IMR-90 (cell line): ENCODE results near the gene OBP2A. TPM values are rescaled to one million over a fixed set of nuclear protein-coding genes. Genes with fewer than 3 reads are reported as not detected.

Source experiments
- ATAC-seq: fragments of 200-7000 bp; cut with Tn5 transposase; 2 replicates; pipeline ENCODE4 v1.9.1; 2020; ENCODE audit warnings: low read depth, mild to moderate bottlenecking, moderate library complexity
- BruUV-seq: library from RNA; stranded (reverse); fragments of 400-500 nt; replicated peaks from 2 replicates; lab custom pipeline; 2021; lab: Mats Ljungman, UMichigan
- CTCF ChIA-PET: fragments of 300-600 bp; formaldehyde crosslinking; extraction: SDS; loops from one replicate; lab custom pipeline; 2021; ENCODE audit warnings: antibody characterized with exemption; lab: Yijun Ruan, JAX
- POLR2A ChIA-PET: fragments of 300-600 bp; sonication (Branson Sonifier 250); formaldehyde crosslinking; loops from one replicate; lab custom pipeline; 2022; ENCODE audit warnings: antibody characterized with exemption; ENCODE audit not compliant: unreplicated experiment; lab: Charles Lee
- DNase-seq: peaks from one replicate; pipeline ENCODE4 v3.0.0; 2013
- H2AFZ ChIP-seq: replicated peaks from 2 replicates; pipeline ENCODE3; 2013; ENCODE audit warnings: low read length, mild to moderate bottlenecking; ENCODE audit not compliant: poor library complexity
- H2AK5ac ChIP-seq: 2 replicates; pipeline ENCODE4 v1.6.1; 2013; ENCODE audit warnings: low read depth, low read length, inconsistent platforms
- H2AK9ac ChIP-seq: replicated peaks from 2 replicates; pipeline ENCODE3; 2013; ENCODE audit warnings: mild to moderate bottlenecking, low read depth, low read length, moderate library complexity; ENCODE audit not compliant: poor library complexity
- H2BK120ac ChIP-seq: 2 replicates; pipeline ENCODE4 v1.6.1; 2013; ENCODE audit warnings: low read depth, low read length, inconsistent platforms
- H2BK15ac ChIP-seq: 3 replicates; pipeline ENCODE4 v1.6.1; 2013; ENCODE audit warnings: low read depth, low read length, inconsistent platforms
- H2BK20ac ChIP-seq: 2 replicates; pipeline ENCODE4 v1.6.1; 2013; ENCODE audit warnings: low read depth, mild to moderate bottlenecking, inconsistent platforms, low read length, moderate library complexity
- H2BK5ac ChIP-seq: 2 replicates; pipeline ENCODE4 v1.6.1; 2013; ENCODE audit warnings: mild to moderate bottlenecking, low read depth, low read length, inconsistent platforms; ENCODE audit not compliant: poor library complexity, severe bottlenecking
- H3K14ac ChIP-seq: replicated peaks from 2 replicates; pipeline ENCODE4 v1.6.1; 2013; ENCODE audit warnings: low read depth, low read length, inconsistent platforms
- H3K18ac ChIP-seq: 2 replicates; pipeline ENCODE4 v1.6.1; 2013; ENCODE audit warnings: low read depth, low read length, control low read depth
- H3K23ac ChIP-seq: 2 replicates; pipeline ENCODE4 v1.6.1; 2013; ENCODE audit warnings: low read depth, low read length, inconsistent platforms
- H3K27ac ChIP-seq: 2 replicates; pipeline ENCODE4 v1.5.1; 2013; ENCODE audit warnings: mild to moderate bottlenecking, control low read depth, low read length; ENCODE audit not compliant: insufficient read depth
- H3K27me3 ChIP-seq: 2 replicates; pipeline ENCODE4 v1.6.1; 2013; ENCODE audit warnings: low read length; ENCODE audit not compliant: control insufficient read depth, insufficient read depth
- H3K36me3 ChIP-seq: 2 replicates; pipeline ENCODE4 v1.6.1; 2013; ENCODE audit warnings: low read length, mixed read lengths; ENCODE audit not compliant: control insufficient read depth, insufficient read depth
- H3K4ac ChIP-seq: 2 replicates; pipeline ENCODE4 v1.6.1; 2013; ENCODE audit warnings: low read depth, low read length, inconsistent platforms
- H3K4me1 ChIP-seq: 2 replicates; pipeline ENCODE4 v1.6.1; 2013; ENCODE audit warnings: low read length, mixed read lengths; ENCODE audit not compliant: control insufficient read depth, insufficient read depth
- H3K4me2 ChIP-seq: 2 replicates; pipeline ENCODE4 v1.6.1; 2013; ENCODE audit warnings: low read depth, mild to moderate bottlenecking, control low read depth, low read length, moderate library complexity
- H3K4me3 ChIP-seq: 2 replicates; pipeline ENCODE4 v1.5.1; 2013; ENCODE audit warnings: low read depth, mild to moderate bottlenecking, control low read depth, low read length, moderate library complexity; ENCODE audit not compliant: insufficient read depth
- H3K56ac ChIP-seq: 2 replicates; pipeline ENCODE4 v1.6.1; 2013; ENCODE audit warnings: low read length, inconsistent platforms; ENCODE audit not compliant: insufficient read depth; ENCODE audit errors: extremely low read depth
- H3K79me1 ChIP-seq, 2 experiments: 2 replicates each; pipeline ENCODE4 v1.6.1; 2013; ENCODE audit warnings: low read length in 2 of 2, inconsistent platforms in 1 of 2, low read depth in 1 of 2
- H3K9ac ChIP-seq: 2 replicates; pipeline ENCODE4 v1.6.1; 2013; ENCODE audit warnings: low read depth, low read length, control low read depth
- H3K9me1 ChIP-seq: 2 replicates; pipeline ENCODE4 v1.6.1; 2013; ENCODE audit warnings: low read length, inconsistent platforms; ENCODE audit not compliant: insufficient read depth
- H3K9me3 ChIP-seq: 2 replicates; pipeline ENCODE4 v1.6.1; 2013; ENCODE audit warnings: low read length; ENCODE audit not compliant: control insufficient read depth, insufficient read depth
- H4K20me1 ChIP-seq: 2 replicates; pipeline ENCODE4 v1.6.1; 2013; ENCODE audit warnings: low read length, inconsistent platforms; ENCODE audit not compliant: insufficient read depth
- H4K5ac ChIP-seq: 2 replicates; pipeline ENCODE4 v1.6.1; 2013; ENCODE audit warnings: mild to moderate bottlenecking, low read depth, low read length, control low read depth
- H4K8ac ChIP-seq, 2 experiments: 2 replicates each; pipeline ENCODE4 v1.6.1; 2013; ENCODE audit warnings: low read depth in 2 of 2, low read length in 2 of 2, control low read depth in 1 of 2, inconsistent platforms in 1 of 2
- H4K91ac ChIP-seq: 2 replicates; pipeline ENCODE4 v1.6.1; 2013; ENCODE audit warnings: low read depth, low read length, inconsistent platforms; ENCODE audit not compliant: insufficient read depth
- BHLHE40 ChIP-seq: fragments of 150-350 bp; IDR thresholded peaks from 2 replicates; pipeline ENCODE4 v1.6.1; 2016; ENCODE audit warnings: mild to moderate bottlenecking, low read depth, low read length
- CEBPB ChIP-seq: IDR thresholded peaks from 2 replicates; pipeline ENCODE4 v1.6.1; 2012; ENCODE audit warnings: low read depth, low read length, improper control_type of control experiment
- CHD1 ChIP-seq: IDR thresholded peaks from 2 replicates; pipeline ENCODE4 v1.6.1; 2012; ENCODE audit warnings: low read depth, low read length, improper control_type of control experiment
- FOS ChIP-seq: fragments of 150-350 bp; IDR thresholded peaks from 2 replicates; pipeline ENCODE4 v1.6.1; 2016; ENCODE audit warnings: low read depth, low read length
- MAZ ChIP-seq: IDR thresholded peaks from 2 replicates; pipeline ENCODE4 v1.6.1; 2012; ENCODE audit warnings: low read depth, mild to moderate bottlenecking, low read length, improper control_type of control experiment, moderate library complexity, borderline replicate concordance
- MXI1 ChIP-seq: IDR thresholded peaks from 2 replicates; pipeline ENCODE4 v1.6.1; 2012; ENCODE audit warnings: low read depth, mild to moderate bottlenecking, low read length, moderate library complexity, borderline replicate concordance
- NFE2L2 ChIP-seq: fragments of 150-350 bp; IDR thresholded peaks from 2 replicates; pipeline ENCODE4 v1.6.1; 2016; ENCODE audit warnings: low read depth, mild to moderate bottlenecking, low read length
- POLR2A ChIP-seq: IDR thresholded peaks from 2 replicates; pipeline ENCODE4 v1.6.1; 2012; ENCODE audit warnings: mild to moderate bottlenecking, low read depth, low read length
- RAD21 ChIP-seq: IDR thresholded peaks from 2 replicates; pipeline ENCODE4 v1.6.1; 2012; ENCODE audit warnings: low read length, improper control_type of control experiment
- RCOR1 ChIP-seq: IDR thresholded peaks from 2 replicates; pipeline ENCODE4 v1.6.1; 2012; ENCODE audit warnings: mild to moderate bottlenecking, low read length, improper control_type of control experiment; ENCODE audit not compliant: insufficient replicate concordance
- RFX5 ChIP-seq: IDR thresholded peaks from 2 replicates; pipeline ENCODE4 v1.8.0; 2012; ENCODE audit warnings: low read depth, mild to moderate bottlenecking, low read length, moderate library complexity
- SMC3 ChIP-seq: fragments of 150-350 bp; IDR thresholded peaks from 2 replicates; pipeline ENCODE4 v1.6.1; 2016; ENCODE audit warnings: low read depth, mild to moderate bottlenecking, antibody characterized with exemption, low read length, moderate library complexity
- USF2 ChIP-seq: fragments of 150-350 bp; IDR thresholded peaks from 2 replicates; pipeline ENCODE4 v1.6.1; 2017; ENCODE audit warnings: mild to moderate bottlenecking, antibody characterized with exemption, low read length, low read depth
- WGBS, 2 experiments: methylation state at CpG; one replicate each; pipeline versions ENCODE4 v1.1.5 to v1.1.7; 2013; ENCODE audit warnings: missing lambda C conversion rate in 2 of 2; ENCODE audit not compliant: insufficient read length in 1 of 2; ENCODE audit errors: extremely low coverage in 2 of 2; 5-methylcytosine and 5-hydroxymethylcytosine counted together
- dilution Hi-C: fragments of 300-500 bp; cut with HindIII; formaldehyde crosslinking; loops from one replicate; pipeline ENCODE4 v1.14.3; 2018; ENCODE audit warnings: low sequenced_read_pairs; ENCODE audit not compliant: unreplicated experiment
- in situ Hi-C: fragments of 300-500 bp; cut with MboI; formaldehyde crosslinking; loops from 3 replicates; pipeline ENCODE4 v1.14.3; 2019; ENCODE audit warnings: low sequenced_read_pairs, inconsistent platforms, mixed read lengths
- intact Hi-C: fragments of 100-400 bp; cut with micrococcal nuclease; formaldehyde crosslinking; loops from 2 replicates; pipeline ENCODE4 v1.10.0; 2022
- polyA plus RNA-seq, 3 experiments: library from polyadenylated mRNA; depleted of rRNA; stranded (reverse); fragments of >200 nt; gene quantifications; 2 replicates each; pipeline ENCODE4 v1.2.3, GENCODE V29; 2012; ENCODE audit warnings: low replicate concordance in 1 of 3
- total RNA-seq: library from RNA; depleted of rRNA; stranded (reverse); fragments of >200 nt; gene quantifications from 2 replicates; pipeline ENCODE4 v1.2.3, GENCODE V29; 2012
- TF ChIP-seq, protein P1 (sequence below): fragments of 150-350 bp; IDR thresholded peaks from 2 replicates; pipeline ENCODE4 v1.6.1; 2016; ENCODE audit warnings: low read depth, mild to moderate bottlenecking, low read length, moderate library complexity, borderline replicate concordance

Gene OBP2A
- total and polyA plus RNA-seq, 2 of the 4 experiments (the other 2 are of a cell fraction) = not detected

DNA sequence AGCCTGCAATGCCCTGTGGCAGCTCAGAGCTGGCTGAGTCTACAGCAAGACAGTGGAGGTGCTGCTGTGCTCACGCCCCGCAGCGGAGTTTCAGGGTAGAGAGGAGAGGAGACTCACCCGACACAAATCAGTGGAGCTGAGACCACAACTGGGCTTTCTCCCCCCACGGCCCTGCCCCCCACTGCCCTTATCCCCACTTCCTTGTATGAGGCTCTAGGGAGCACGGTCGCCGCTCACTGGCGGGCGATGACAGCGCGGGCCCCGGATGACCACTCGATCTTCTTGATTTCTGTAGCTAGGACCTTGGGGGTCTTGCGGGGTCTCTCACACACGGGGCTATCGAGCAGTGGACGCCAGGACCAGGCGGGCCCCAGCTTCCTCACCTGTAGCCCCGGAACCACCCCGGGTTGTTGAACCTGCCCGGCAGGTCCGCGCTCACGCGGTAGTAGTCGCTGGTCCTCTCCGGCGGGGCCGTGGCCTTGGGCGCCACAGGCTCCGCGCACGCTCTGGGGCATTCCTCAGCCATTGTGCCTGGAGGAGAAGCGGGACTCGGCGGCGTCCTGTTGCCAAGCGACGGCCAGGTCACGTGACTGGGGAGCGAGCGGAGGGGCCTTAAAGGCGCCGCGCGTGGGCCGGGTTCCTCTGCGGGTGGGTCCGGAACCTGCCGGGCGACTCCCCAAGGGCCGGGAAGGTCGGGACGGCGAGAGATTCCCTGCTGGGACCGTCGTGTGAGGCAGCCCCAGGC is 46.4 kb upstream of the OBP2A start:
- CTCF ChIA-PET = interaction anchor here (0.6 kb wide), 2 partner anchors 19 to 44 kb away, joined by 3 read pairs; no protein-coding TSS in a partner anchor
- Histone ChIP-seq H2BK20ac (no peak overlapping the region), H3K4me3 (peak overlapping the region; percentile 89), H3K79me1 (peaks cover 4 to 34% of the 10 kb centered on the region in 2 experiments), H3K18ac (no peak overlapping the region), H3K9me1 (no peaks in the 10 kb centered on the region), H3K56ac (no peak overlapping the region), H4K20me1 (peaks cover 25% of the 10 kb centered on the region), H4K5ac (no peak overlapping the region), H3K4me1 (peaks cover 6% of the 10 kb centered on the region; the same call in 1 of the 2 replicates), H2BK15ac (no peak overlapping the region), H3K27ac (peak overlapping the region; percentile 25), H2AFZ (peak overlapping the region; percentile 98), H2AK9ac (peak overlapping the region; percentile 90), H4K91ac (peak overlapping the region; percentile 6), H3K4ac (peak overlapping the region; percentile 72; the same call in 1 of the 2 replicates), H2BK5ac (no peak overlapping the region), H2AK5ac (no peak overlapping the region), H3K9me3 (no peaks in the 10 kb centered on the region), H4K8ac (peak overlapping the region; percentile 75 to 78; a peak in 2 of 4 replicates), H3K14ac (no peak overlapping the region; the same call in 1 of the 2 replicates), H3K23ac (peak overlapping the region; percentile 80), H3K4me2 (peak overlapping the region; percentile 84), H3K36me3 (peaks cover 21% of the 10 kb centered on the region), H2BK120ac (peak overlapping the region; percentile 19; the same call in 1 of the 2 replicates), H3K9ac (peak overlapping the region; percentile 62), H3K27me3 (no peaks in the 10 kb centered on the region)
- DNase-seq (peak; percentile 84), ATAC-seq (peak; percentile 67)
- intact Hi-C loops = no loop called here
- BruUV-seq = no TSS peak
- WGBS, 2 experiments = 0% methylated on average over 32 of the region's 58 CpGs; no CpG with 5 or more reads in 1 of the 2 experiments
- TF ChIP-seq POLR2A = no peak
- TF ChIP-seq RCOR1 = no peak
- no peak for TF ChIP-seq RFX5
- peak; percentile 73; the same call in 1 of the 2 replicates for TF ChIP-seq MAZ
- peak; percentile 97 for TF ChIP-seq MXI1
- TF ChIP-seq FOS = no peak
- no peak for TF ChIP-seq SMC3
- no peak for TF ChIP-seq NFE2L2
- TF ChIP-seq BHLHE40 = peak; percentile 86
- no peak for TF ChIP-seq CHD1
- TF ChIP-seq CEBPB = no peak
- TF ChIP-seq, protein P1, sequence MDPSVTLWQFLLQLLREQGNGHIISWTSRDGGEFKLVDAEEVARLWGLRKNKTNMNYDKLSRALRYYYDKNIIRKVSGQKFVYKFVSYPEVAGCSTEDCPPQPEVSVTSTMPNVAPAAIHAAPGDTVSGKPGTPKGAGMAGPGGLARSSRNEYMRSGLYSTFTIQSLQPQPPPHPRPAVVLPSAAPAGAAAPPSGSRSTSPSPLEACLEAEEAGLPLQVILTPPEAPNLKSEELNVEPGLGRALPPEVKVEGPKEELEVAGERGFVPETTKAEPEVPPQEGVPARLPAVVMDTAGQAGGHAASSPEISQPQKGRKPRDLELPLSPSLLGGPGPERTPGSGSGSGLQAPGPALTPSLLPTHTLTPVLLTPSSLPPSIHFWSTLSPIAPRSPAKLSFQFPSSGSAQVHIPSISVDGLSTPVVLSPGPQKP = no peak
- TF ChIP-seq RAD21 = no peak
- peak; percentile 98 for TF ChIP-seq USF2
- POLR2A ChIA-PET = no interaction called here
- in situ Hi-C loops = no loop called here
- dilution Hi-C loops = no loop called here
